Inflammatory macrophage treated with lipopolysaccharide for 1 hour (primary cell): Measurements from ENCODE around the gene GALNT13.

Experiments
- DNase-seq, 2 donors: peaks; one replicate each; pipeline ENCODE4 v3.0.0-alpha.2; 2020 to 2022

The GALNT13 gene

GRCh38 chr2:154231021-154231420, 359.3 kb downstream of the GALNT13 start:
- DNase-seq: no peak

- no peak for DNase-seq
Observed at GRCh38 chr2:154233231-154233630, 361.5 kb downstream of the GALNT13 start.

- no peak for DNase-seq
Observed at GRCh38 chr2:154238252-154238651, 366.5 kb downstream of the GALNT13 start.

- no peak for DNase-seq
Observed at GRCh38 chr2:154240316-154240715, 368.6 kb downstream of the GALNT13 start.

GRCh38 chr2:154240921-154241379, 369.2 kb downstream of the GALNT13 start:
- DNase-seq: no peak

GRCh38 chr2:154242687-154243086, 371.0 kb downstream of the GALNT13 start:
- DNase-seq: no peak

GRCh38 chr2:154243685-154244084, 372.0 kb downstream of the GALNT13 start:
- DNase-seq: no peak

GRCh38 chr2:154244932-154245331, 373.2 kb downstream of the GALNT13 start:
- no peak for DNase-seq

GRCh38 chr2:154247503-154247902, 375.8 kb downstream of the GALNT13 start:
- no peak for DNase-seq

- DNase-seq: no peak
Observed at GRCh38 chr2:154256136-154256535, 384.4 kb downstream of the GALNT13 start.

- DNase-seq: no peak
Observed at GRCh38 chr2:154259030-154259429, 387.3 kb downstream of the GALNT13 start.

GRCh38 chr2:154261473-154262027, 389.8 kb downstream of the GALNT13 start:
- DNase-seq: no peak

- no peak for DNase-seq
Observed at GRCh38 chr2:154263206-154263605, 391.5 kb downstream of the GALNT13 start.

- DNase-seq: no peak
Observed at GRCh38 chr2:154264024-154264423, 392.3 kb downstream of the GALNT13 start.

GRCh38 chr2:154267983-154268382, 396.3 kb downstream of the GALNT13 start:
- no peak for DNase-seq

GRCh38 chr2:154280543-154280942, 408.8 kb downstream of the GALNT13 start:
- no peak for DNase-seq

GRCh38 chr2:154289870-154290269, 418.1 kb downstream of the GALNT13 start:
- DNase-seq: no peak

- DNase-seq: no peak
Observed at GRCh38 chr2:154291511-154291910, 419.8 kb downstream of the GALNT13 start.

GRCh38 chr2:154291927-154292326, 420.2 kb downstream of the GALNT13 start:
- DNase-seq: no peak

- no peak for DNase-seq
Observed at GRCh38 chr2:154293864-154294263, 422.1 kb downstream of the GALNT13 start.

- no peak for DNase-seq
Observed at GRCh38 chr2:154306266-154306970, 434.7 kb downstream of the GALNT13 start.

- no peak for DNase-seq
Observed at GRCh38 chr2:154307007-154307406, 435.3 kb downstream of the GALNT13 start.

- no peak for DNase-seq
Observed at GRCh38 chr2:154324601-154325000, 452.9 kb downstream of the GALNT13 start.

- DNase-seq: no peak
Observed at GRCh38 chr2:154329510-154329909, 457.8 kb downstream of the GALNT13 start.

GRCh38 chr2:154331784-154332183, 460.1 kb downstream of the GALNT13 start:
- DNase-seq: no peak
